ENCODE measurements around the gene LTB4R.

LTB4R gene

GRCh38 chr14:24279301-24280186 lies 31.8 kb upstream of the LTB4R start:
- DNase-seq, result peak; percentile 46

DNA sequence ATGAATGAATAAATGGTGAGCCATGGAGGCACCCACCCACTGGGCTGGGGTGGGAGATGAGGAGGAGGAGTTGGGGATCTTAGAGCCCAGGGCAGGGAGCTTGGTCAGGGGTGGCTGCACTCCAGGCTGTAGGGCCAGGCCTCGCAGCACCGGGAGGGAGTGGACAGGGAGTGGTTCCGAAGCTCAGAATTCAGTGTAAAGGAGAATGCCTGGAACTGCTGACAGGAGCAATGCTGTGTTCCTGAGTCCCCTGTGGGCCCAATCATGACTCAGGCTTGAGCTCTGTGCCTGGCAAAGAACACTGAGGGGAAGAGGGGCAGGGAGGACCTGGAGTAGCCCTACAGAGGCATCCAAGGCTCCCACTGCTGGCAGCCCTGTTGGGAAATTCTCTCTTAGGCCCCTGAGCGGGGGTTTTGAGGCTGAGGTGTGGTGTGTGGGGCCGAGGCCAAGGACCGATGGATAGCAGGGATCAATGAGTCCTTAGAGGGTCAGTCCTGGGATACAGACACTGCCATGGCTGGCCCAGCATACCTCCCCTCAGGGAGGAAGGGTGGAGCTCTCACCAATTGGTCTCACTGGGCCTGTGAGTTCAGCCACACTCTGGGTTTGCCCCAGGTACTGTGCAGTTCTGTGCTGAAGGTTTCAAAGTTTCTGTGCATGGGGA lies 30.4 kb upstream of the LTB4R start:
- DNase-seq, result no peak

- no peak for DNase-seq
Measured at GRCh38 chr14:24281636-24282035, 29.7 kb upstream of the LTB4R start.

DNA sequence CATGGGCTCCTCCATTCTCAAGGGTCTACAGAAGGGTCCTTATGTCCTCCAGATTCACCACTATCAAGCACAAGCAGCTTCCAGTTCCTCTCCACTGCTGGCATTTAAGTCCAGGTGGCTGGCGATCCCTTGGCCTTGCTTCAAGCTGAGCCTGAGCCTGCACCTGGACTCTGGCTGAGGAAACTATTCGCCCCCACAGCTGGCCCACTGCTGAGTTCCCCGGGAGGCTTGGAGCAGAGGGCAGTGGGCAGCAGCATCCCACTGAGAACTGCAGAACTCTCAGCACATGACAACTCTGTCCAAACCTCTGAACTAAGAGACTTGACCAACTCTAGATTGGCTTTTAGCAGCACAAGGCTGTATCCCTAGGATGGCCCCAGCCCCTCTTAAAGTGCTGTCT lies 28.6 kb upstream of the LTB4R start:
- DNase-seq, result no peak

- no peak for DNase-seq
Measured at GRCh38 chr14:24283796-24284460, 27.4 kb upstream of the LTB4R start.

DNA sequence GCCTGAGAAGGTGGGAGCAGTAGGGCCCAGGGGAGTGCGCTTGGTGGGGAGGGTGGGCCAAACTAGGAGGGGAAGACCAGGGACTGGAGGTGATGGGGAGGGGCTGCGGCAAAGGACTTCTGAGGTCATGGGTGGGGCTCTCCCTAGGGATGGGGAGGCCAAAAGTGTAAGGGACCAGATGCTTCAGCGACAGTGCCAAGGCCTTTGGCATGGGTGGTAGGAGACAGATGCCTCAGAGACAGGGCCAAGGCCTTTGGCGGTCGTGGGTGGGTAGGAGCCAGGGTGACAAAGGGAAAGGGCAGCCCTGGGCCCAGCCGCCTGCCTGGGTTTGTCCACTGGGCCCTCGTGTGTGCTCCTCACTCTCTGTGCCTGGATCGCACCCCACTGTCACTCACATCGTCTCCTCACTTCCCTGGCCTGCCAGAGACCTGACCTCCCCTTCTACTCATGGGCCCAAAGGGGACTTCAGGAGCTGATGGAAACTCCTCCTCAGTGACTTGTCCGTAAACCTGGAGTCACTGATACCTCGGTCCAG lies 26.7 kb upstream of the LTB4R start:
- DNase-seq, result no peak

DNA sequence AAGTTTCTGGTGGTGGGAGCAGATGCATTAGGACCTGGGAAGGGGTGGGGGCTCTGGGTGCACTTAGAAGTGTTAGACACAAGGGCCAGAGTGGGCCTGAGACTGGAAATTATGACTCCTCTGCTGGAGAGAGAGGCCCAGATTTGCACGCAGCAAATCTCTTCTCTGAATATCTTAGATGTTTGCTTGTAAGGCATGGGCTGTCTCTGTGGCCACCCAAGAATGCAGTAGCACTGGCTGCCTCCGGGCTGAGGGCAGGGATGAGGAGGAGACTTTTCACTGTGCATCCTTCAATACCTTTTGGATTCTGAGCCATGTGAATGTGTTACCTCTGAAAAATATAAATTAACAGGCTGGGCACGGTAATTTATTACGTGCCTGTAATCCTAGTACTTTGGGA lies 26.0 kb upstream of the LTB4R start:
- no peak for DNase-seq

DNA sequence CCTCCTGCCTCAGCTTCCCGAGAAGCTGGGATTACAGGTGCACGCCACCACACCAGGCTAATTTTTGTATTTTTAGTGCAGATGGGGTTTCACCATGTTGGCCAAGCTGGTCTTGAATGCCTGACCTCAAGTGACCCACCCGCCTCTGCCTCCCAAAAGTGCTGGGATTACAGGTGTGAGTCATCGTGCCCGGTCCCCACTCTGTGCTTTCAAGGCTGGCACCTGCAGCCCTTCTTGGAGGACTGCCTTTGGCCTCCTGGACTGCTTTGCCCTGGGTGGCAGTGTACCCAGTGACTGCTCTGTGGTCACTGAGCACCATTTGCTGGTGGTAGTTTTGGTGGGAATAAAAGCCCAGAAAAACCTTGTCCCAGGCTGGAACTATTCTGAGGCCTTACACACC lies 24.3 kb upstream of the LTB4R start:
- DNase-seq, result no peak

GRCh38 chr14:24289649-24290280 lies 21.5 kb upstream of the LTB4R start:
- DNase-seq, result peak; percentile 53

DNA sequence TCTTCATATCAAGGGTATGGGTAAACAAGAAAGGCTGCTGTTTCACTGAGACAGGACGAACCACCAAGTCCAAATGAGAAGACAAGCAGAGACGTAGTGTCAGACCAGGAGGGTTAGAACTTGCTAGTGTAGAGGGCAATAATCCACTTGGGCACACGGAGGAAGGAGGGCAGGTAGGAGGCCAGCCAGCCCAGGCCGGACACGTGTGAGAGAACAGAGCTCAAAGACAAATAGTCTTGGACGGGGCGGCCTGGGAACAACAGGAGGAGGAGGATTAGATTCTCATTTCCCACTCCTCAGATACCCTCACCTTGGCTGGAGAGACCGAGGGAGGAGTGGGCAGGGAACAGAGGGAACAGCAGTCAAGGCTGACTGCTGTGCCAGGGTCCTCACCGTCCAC lies 20.6 kb upstream of the LTB4R start:
- no peak for DNase-seq

- no peak for DNase-seq
Measured at GRCh38 chr14:24291446-24292117, 19.7 kb upstream of the LTB4R start.

GRCh38 chr14:24292118-24292807 lies 19.0 kb upstream of the LTB4R start:
- no peak for DNase-seq

DNA sequence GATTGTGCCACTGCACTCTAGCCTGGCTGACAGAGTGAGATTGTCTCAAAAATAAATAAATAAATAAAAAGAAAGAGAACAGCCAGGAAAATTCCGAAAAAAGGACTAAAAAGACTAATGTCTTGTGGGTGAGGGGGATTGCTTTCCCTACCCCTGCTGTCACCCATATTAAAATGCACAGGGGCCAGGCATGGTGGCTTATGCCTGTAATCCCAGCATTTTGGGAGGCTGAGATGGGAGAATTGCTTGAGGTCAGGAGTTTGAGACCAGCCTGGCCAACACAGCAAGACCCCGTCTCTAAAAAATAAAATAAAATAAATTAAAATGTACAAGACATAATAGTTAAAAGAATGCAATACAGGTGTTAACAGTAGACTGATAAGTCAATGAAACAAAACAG lies 17.8 kb upstream of the LTB4R start:
- DNase-seq, result no peak

DNA sequence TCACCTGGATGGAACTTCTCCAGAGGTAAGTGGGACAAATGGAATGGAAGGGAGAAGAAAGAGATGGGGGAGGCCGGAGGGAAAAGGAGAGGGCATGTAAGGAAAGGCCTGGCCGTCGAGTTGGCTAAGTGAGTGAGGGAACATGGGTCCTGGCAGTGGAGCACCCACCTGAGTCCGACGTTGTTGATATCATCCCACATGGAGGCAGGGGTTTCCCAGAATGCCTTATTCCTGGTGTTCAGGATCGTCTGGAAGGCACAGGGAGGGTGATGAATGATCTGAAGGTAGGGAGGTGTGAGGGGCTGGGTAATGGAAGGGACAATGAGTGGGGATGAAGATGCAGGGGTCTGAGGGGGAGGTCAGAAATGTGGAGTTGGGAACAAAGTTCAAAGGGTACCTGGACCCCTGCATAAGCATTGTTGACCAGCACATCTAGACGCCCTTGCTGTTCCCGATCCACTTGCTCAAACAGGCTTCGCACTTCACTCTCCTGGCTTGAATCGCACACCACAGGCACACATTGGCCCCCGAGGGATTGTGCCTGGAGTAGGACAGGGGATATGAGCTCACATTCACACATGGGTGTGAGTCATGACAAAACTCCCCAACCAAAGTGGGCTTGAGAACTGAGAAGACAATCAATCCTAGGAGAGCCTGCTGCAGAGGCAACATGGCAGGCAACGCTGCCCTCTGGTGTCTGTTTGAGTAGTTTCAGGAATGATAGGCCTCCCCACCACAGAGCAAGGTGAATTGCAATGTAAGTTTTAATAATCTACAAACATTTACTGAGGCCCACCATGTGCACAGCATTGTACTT lies 14.8 kb upstream of the LTB4R start:
- DNase-seq, result peak; percentile 75

DNA sequence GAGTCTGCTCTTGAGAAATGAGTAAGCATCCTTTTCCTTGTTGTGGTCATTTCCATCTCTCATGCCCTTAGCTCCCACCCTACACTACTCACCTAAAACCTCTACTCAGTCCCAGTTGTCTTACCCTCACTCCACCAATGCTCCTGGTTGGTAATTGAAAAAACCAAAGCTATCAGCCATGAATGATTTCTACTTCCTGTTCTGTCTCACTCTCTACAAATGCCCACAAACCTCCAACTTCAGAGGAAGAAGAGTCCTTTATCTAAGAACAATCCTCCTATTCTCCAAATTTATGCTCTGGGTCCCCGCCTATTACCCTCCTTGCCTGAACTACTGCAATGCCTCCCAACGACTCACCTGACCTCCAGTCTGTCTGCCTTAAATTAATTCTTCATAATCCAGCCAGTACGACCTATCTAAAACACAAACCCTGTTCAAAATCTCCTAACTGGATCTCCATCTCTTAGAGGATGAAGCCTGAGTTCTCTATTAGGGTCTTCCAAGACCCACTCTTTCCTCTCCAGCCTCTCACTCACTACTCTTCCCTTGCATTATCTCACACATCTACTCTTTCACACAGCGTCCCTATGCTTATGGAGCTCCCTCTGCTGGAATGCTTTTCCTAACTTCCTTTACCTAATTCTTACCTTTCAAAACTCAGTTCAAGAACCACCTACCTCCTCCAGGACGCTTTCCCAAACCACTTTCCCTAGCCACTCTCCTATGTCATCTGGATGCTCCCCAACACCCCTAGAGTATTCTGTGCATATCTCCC lies 13.9 kb upstream of the LTB4R start:
- DNase-seq, result no peak

DNA sequence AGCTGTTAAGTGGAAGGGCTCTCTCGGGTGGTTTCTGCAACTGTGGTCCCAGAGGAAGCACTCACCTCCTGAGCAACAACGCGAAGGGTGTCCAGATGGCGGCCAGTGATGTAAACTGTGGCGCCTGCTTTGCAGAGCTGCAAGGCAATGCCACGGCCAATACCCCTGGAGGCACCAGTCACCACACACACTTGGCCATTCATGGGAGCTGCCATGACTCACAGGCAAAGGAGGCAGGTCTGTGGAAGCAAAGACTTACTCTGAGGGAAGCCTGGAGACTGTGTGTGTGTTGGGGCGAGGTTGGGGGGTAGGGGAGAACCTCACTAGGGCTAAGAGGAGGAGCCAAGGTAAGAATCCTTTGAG lies 12.4 kb upstream of the LTB4R start:
- DNase-seq, result no peak

DNA sequence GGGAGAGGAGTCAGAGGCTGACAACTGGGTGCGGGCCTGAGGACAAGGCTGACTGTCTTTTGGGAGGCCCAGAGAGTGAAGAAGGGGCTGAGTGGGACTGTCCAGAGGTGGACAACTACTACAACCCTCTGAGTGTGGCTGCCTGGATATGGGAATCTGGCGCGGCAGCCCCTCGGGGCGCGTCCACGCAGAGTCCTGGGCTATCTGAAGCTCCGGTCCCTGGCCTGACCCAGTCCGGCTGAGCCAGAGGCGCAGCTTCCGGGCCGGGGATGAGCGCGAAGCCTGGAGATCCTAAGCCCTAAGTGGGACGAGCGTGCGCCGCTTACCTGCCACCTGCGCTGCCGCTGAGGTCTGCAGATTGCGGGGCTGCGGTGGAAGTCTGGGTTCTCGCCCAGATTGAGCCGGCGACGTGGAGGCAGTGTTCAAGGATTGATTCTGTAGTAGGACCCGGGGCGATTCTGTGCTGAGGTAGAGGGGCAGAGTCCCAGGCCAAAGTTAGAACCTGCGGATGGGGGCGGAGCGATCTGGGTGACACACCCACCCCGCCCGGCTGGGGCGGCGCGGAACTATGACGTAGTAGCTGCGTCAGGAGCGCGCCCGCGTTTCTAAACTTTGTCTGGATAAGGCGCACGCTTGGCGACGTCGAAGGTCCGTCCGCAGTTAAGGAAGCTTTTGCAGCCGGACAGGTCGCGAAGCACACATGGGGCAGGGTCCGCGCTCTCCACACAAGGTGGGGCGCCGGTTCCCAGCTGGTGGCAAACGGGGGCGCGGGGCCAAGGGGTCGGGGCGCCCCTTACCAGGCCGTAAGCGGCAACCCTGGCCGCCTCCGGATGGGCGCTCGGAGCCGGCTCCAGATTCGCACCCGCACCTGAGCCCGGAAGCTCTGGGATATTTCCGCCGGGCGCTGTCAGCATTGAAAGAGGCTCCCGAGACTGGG lies 11.8 kb upstream of the LTB4R start, which contains the start of the genes DHRS1 and NOP9:
TSS of gene DHRS1 (minus strand) at position 526 of the 937 bp plus-strand sequence. CDS start 674 bp downstream, outside the sequence.
TSS of gene NOP9 (plus strand) at position 596 of the 937 bp plus-strand sequence. CDS start at position 701, 105 bp downstream.
- DNase-seq, result peak; percentile 84

- DNase-seq, result no peak
Measured at GRCh38 chr14:24300326-24300980, 10.8 kb upstream of the LTB4R start.
